NCI-H446 (cell line): ENCODE data around the gene C15orf62.

Experiments used
- DNase-seq, 2 experiments: peaks; one replicate each; lab custom pipeline; 2025; lab: John Stamatoyannopoulos, UW

C15orf62 gene, protein sequence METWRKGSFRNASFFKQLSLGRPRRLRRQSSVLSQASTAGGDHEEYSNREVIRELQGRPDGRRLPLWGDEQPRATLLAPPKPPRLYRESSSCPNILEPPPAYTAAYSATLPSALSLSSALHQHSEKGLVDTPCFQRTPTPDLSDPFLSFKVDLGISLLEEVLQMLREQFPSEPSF

DNA sequence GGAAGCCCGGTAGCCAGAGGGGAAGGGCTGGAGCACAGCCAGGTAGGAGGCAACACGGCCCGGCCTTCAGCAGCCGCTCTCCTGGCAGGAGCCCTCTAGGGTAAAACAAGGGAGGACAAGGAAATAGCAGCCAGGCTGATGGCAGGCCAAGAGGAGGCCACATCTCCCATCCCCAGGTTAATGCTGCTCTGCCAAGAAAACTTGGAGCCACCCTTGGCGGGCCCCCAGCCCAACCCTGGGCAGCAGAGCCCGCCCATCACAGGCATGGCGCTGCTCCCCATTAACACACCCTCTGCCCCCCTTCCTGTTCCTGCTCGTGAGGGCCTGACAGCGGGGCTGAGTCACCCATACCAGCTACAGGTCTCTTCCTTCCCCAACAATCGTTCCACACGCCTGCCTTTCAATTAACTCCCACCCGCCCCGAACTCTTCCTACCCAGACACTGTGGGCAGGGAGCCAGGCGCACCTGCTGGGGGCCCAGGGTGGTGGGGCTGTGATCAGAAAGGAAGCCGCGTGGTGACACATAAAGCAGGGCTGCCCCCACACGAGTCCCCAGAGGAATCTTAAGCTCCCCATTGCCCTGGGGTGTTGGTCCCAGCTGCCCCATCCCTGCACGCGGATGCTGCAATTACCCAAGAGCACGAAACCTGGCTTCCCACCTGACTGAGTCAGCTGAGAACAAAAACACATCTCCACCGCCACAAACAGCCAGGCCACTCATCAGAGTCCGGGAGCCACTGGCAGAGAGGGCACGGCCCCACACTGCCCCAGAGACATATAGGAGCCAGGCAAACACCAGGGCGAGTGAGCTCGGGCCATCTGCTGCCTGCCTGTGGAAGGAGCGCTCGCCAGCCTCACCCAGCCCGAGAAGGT is at the start of gene C15orf62:
Gene C15orf62 (plus strand): TSS at position 707 of the 873 bp plus-strand sequence. CDS start 516 bp downstream, outside the sequence.
- peak; percentile 63 to 87 for DNase-seq

DNA sequence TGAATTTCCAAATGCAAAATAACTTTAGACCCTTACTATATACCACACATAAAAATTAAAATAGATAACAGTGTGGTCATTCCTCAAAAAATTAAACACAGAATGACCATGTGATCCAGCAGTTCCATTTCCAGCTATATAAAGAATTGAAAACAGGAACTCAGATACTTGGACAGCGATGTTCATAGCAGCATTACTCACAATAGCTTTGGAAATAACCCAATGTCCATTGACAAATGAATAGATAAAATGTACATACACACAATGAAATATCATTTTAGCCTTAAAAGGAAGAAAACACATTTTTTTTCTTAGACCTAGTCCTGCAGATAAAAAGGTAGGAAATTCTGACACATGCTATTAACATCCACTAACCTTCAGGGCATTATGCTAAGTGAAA is 48.1 kb upstream of the C15orf62 start:
- no peak for DNase-seq

DNA sequence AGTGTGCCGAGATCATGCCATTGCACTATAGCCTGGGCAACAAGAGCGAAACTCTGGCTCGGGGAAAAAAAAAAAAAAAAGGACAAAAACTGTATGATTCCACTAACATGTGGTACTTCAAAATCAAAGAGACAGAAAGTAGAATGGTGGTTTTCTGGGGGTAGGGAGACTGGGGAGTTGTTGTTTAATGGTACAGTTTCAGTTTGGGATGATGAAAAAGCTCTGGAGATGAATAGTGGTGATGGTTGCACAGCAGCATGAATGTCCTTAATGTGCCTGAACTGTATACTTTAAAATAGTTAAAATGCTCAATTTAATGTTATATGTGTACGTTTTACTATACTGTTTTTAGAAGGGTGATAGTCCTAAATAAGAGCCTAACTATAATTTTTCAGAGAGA is 47.4 kb upstream of the C15orf62 start:
- no peak for DNase-seq

DNA sequence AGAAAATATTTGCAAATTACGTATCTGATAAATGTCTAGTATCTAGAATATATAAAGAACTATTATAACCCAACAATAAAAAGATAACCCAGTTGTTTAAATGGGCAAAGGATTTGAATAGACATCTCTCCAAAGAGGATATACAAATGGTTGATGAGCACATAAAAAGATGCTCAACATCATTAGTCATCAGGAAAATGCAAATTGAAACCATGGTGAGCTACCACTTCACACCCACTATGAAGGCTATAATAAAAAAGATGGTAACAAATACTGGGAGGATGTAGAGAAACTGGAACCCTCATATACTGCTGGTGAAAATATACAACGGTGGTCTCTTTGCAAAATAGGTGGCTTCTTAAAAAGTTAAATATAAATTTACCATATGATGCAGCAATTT is 46.8 kb upstream of the C15orf62 start:
- no peak for DNase-seq

DNA sequence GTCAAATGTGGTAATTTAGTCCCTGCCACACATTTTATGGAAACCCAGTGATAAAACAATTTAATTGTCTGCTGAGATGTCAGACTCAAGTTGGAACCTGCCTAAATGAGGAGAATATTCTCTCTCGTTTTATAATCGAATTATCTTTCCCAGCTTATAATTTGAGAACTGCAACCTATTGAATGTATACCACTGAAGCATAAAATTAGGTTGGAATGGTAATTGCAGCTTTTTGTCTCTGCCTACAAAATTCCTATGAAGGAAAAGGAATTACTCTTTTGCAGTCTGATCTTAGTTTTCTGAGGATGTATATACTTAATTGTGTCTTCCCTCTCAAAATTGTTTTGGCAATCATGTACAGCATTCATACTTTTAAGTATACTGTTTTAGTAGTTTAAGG is 45.9 kb upstream of the C15orf62 start:
- DNase-seq: no peak

DNA sequence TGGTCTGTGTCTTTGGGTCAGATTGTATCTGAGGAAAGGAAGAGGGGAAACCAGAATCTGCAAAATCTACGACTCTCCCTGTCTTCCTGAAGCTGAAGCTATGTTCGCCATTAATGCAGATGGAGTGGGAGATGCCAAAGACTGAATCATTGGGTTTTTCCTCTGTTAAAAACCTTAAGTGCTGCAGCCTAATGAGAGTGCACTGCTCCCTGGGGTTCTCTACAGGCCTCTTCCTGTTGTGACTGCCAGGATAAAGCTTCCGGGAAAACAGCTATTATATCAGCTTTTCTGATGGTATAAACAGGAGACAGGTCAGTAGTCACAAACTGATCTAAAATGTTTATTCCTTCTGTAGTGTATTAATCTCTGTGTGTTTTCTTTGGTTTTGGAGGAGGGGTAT is 38.7 kb upstream of the C15orf62 start:
- DNase-seq: no peak

DNA sequence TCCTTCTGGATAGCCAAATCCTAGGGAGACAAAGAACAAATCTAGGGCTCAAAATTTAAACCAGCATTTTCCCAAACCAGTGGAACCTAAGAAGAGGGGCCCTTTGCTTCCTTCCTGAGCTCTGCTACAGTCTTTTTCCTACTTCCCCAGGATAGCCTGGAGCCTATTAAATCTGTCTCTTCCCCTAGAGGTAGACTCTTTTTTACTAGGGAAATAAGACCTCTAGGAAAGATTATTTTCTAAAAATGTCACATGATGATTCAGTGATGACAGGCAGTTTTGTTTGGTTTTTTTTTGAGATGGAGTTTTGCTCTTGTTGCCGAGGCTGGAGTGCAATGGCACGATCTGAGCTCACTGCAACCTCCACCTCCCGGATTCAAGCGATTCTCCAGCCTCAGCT is 33.2 kb upstream of the C15orf62 start:
- no peak for DNase-seq

DNA sequence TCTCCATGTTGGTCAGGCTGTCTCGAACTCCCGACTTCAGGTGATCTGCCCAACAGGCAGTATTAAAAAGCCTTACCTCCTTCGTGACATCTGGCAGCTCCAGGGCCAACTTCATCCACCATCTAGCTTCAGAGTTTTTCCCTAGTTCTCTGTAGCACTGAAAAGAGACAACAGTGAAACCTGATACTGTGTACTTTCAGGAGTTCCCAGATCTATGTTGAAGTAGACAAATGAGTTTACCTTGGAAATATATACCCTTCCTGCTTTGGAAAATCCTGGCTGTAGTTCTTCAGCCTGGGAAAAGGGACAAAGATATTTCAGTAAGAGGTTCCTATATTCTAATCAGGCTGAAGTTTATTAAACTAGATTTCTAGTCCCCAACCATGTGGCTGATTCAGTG is 32.7 kb upstream of the C15orf62 start:
- DNase-seq: no peak

DNA sequence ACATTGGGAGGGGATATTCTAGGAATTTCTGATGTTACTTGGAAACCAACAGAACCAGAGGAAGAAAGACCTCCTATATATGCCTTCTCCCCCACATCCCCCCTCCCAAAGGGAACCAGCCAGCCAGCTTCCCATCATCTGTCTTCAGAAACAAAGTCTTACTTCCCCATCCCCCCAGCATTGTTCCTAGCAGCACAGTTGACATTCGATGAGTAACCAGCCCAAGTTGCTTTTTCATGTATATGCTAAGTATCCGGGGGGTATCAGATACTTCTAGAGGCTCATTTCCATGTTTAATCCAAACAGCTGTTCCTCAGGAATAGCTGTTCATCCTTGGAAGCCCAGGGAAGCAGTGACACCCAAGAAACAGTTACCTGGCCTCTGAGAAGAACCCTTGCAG is 30.7 kb upstream of the C15orf62 start:
- DNase-seq: no peak

DNA sequence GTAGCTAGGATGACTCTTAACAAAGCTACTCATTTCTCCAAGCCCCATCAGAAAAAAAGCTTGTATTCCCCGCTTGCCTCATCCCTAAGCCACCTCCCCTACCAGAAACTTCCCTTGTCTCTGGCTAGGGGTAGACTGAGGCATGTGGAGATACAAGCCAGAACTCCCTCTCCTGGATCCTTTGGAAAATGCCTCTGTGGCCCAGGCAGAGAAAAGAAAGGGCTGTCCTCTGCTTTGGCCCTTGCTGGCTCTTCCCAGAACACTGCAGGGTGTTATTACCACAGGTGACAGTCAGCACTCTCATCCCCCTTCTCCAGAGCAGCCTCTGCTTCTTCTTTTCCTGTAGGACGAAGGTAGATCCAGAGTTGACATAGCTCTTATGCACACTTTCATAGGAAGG is 29.9 kb upstream of the C15orf62 start:
- no peak for DNase-seq

DNA sequence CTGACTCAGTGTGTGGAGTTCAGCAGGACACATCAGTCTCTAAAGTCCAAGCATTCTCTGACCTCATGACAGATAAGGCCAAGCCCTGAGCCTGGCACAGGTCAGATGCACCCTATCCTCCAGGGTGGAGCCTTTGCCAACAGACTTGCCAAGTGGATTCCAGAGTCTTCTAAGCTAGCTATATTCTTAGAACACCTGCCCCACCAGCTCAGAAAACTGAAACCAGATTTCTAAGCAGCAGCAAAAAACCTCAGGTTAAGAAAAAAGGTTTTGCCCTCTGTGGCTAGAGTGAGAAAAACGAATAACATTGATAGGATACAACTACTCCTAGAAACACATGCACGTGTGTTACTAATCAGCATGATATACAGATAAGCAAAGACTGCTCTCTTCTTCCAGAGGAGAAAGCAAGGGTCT is 26.3 kb upstream of the C15orf62 start:
- DNase-seq: no peak

DNA sequence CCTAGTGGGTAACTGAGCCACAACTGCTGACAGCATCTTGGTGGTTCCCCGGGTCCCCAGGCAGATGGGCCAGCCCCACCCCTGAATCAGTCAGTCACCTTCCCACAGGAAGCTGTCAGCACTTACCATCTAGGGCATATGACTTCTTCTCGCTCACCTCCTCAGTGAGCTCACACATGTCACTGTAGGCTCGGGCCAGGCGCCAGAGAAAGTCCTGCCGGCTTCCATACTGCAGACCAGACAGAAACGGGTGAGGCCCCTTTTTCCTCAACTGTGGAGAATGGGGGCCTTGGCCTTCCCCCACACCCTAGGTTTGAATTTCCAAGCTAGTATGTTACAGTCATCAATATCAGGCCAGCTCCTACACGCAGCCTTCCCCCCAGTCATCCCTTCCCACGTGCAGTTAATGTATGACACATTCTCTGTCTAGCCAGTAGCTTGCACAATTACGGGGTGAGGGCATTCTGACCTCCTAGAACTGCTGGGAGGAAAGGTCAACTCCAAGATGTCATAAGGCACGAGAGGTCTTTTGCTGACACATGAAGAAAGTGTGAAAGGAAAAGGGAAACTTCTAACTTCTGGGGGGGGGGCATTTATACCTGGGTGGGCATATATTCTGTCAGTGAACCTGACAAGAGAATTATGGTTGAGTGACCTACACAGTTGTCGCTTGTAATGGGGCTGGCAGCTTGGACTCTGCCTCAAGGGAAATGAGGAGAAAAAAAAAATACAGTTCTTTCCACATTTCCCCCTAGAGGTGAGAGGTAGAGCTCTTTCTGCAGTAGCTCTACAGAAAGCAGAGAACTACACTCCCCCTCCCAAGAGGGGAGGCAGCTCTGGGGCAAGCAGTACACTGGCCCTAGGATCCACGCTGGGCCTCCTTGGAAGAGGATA is 25.6 kb upstream of the C15orf62 start:
- DNase-seq: no peak

DNA sequence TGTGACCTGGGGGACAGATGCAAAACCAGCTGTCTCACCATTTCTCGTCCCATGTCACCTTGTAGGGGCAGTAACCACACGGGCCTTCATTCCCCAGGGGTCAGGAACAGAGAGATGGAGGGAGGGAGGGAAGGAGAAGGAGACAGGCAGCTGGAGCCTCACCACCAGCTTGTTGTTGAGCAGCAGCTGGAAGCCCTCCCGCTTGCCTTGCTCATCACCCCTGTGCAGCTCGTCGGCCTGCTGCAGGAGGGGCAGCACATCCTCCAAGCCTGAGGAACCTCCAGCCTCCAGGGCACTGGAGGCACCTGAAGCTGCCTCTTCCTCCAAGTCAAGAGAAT is 25.0 kb upstream of the C15orf62 start:
- DNase-seq: no peak

DNA sequence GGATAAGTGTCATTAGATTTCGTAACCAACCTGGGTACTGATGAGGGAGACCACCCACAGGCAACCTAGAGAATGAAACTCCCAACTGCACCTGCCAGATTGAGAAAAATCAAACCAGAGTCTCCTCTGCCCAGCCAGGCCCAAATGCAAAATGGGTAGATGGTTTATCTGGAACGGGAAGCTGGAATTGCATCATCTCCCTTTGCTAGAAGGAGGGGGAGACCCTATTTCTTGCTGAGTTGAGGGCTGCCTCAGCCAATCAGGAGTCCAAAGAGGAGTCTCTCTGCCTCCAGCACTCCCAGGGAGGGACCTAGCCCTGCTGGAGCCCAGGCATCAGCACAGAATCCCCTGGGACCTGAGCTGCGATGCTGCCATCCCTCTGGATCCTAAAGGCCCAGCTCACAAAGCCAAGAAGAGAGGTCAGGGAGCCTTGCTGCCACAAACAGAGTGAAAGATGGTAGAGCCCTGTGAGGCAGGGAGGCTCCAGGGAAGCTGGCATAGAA is 22.8 kb upstream of the C15orf62 start:
- DNase-seq: no peak

DNA sequence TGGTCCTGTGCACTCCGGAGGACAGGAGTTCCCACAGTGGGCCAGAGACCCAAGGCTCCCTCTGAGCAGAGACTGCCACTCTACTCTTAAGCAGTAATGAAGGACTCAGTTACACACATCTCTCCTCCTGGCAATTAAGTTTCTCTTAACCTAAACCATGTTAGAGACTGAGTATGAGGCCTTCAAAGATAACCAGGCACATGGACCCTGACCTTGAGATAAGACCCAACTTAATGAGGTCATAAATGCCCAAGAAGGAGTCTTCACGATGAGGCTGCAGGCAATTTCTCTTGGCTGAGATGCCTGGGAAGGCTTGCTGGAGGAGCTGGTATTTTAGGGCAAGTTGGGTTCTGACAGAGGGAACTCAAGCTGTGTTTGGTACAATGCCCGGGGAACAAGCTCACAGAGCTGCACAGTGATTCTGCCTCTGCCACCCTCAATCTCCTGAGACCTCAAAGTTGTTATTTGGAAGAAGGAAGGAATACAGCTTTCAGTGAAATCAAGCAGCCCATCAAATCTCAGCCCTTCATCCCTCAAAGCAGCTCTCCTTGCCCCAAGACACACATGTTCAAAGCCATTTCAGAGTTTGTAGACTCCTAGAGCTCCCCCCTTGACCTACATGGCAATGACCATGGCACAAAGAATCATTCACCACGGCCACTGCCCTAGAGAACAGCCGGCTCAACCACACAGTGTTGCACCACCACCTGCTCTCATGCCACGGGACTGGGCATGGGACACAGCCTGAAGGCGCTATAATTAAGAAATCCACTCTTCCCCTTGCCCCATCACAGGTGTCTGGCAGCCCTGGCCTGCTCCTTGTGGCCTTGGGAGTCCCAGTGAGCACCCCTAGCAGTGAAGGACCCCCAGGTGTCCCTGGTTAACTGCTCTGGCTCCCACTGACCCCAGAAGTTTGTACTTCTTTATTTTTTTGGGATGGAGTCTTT is 21.8 kb upstream of the C15orf62 start:
- no peak for DNase-seq

DNA sequence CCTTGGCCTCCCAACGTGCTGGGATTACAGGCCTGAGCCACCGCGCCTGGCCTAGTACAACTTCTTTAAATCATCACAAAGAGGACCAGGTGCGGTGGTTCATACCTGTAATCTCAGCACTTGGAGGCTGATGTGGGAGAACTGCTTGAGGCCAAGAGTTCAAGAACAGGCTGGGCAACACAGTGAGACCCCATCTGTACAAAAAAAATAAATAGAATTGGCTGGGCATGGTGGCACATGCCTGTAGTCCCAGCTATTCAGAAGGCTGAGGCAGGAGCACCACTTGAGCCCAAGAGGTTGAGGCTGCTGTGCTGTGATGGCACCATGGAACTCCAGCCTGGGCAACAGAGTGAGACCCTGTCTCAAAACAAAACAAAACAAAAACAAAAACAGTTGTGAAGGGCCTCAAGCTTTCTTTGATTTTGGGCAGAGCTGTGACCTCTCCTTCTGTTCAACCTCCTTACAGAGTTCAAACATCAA is 20.6 kb upstream of the C15orf62 start:
- DNase-seq: no peak

DNA sequence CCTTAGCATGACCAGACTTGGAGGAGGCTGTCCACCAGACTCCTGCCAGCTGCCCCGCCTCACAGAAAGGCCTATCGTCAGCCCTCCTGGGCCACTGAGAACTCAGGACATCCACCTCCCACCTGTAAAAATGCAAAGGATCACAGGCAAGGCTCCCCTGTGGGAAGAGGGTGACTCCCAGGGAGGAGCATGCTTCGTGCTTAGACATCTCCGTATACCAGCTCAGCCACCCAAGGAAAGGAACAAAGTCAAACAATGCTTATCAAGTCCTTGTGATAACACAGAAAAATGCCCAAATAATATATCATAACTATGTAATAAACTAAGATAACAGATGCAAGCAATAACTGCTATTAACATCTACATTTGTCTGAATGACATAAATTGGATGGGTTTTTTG is 18.9 kb upstream of the C15orf62 start:
- no peak for DNase-seq

DNA sequence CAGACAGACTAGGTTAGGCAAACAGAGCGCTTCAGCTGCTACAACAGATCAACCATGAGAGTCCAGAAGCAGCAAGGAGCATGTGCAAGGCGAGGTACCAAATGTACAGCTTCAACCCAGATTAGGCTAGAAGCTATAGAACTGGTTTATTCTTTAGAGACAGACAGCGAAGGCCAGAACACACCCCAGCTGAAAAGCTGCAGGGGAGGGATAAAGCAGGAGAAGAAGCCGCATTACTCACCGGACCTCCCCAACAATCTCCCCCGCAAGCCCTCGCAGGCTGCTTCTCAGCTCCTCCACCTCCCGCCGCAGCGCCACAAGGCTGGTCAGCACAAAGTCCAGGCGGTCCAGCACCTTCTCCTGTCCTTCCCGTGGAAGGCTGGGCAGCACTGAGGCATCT is 18.0 kb upstream of the C15orf62 start:
- no peak for DNase-seq

DNA sequence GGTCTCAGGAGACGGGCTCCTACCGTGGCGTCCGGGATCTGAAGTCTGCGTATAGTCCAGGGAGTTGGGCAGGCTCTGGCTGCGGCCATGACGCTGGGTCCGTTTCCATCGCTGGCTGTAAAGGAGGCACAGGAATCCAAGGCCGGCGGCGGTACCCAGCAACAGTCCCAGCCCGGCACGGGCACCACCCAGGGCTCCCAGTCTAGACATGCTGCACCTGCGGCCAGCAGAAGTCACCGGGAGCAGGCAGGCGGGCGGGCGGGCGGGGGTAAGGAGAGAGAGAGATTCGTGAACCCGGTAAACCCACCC is 15.3 kb upstream of the C15orf62 start:
- DNase-seq: no peak

DNA sequence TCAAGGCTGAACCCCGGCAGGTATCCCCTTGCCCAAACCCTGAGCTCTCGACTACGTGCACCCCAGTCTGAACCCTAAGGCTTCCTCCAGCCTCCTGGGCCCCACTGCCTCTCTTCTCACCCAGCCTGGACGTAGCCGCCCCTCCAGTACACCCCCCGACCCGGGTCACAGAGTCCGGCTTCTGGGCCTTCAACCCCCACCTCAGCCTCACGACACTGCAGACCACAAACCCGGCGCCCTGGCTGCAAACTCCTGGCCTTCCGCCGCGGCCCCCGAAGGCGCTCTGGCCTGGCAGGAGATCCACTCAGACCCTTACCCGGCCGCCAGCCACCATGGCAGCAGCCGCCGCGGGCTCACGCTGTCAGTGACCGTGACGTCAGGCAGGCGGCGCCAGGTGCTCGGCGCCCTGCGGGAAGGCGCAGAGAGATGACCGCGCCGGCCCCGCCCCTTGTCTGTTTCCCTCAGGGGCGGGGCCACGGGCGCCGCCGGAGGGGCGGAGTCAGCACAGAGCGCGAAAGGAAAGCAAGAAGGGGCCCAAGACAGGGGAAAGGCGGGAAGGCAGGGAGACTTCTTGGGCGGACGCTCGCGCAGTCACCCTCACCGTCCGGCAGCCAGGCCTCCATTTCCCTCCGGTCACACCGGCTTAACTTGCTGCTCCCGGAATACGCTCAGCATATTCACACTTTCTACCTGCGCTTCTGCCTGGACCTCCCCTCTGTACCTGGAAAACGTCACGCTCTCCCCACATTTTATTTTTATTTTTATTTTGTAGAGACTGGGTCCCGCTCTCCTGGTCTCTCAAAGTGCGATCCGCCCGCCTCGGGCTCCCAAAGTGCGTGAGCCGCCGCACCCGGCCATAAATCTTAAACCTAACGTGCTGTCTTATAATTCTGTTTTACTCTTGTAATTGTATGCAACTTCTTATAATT is 14.6 kb upstream of the C15orf62 start, which contains the start of gene RMDN3:
Gene RMDN3 (minus strand): TSS at position 372 of the 929 bp plus-strand sequence. CDS start 471 bp downstream, outside the sequence.
- DNase-seq: peak; percentile 83 to 96
